Measurements from ENCODE around the gene KRTAP5-10.
A peak's percentile ranks its signal among the peaks of the same experiment; 100 is the strongest.
"Not testable (repeated sequence)": the region's sequence is repeated elsewhere in the genome, so short reads cannot be mapped to it uniquely, and the experiment has no call there.

Gene KRTAP5-10

GRCh38 chr11:71571101-71571850, 5.9 kb downstream of the KRTAP5-10 start:
- DNase-seq (ENCODE audit: low read depth, low spot score): not testable (repeated sequence)

- DNase-seq (ENCODE audit: low read depth, low spot score): no peak
Observed at GRCh38 chr11:71572811-71573210, 7.4 kb downstream of the KRTAP5-10 start.

GRCh38 chr11:71574418-71574817, 9.1 kb downstream of the KRTAP5-10 start:
- no peak for DNase-seq (ENCODE audit: low read depth, low spot score)

GRCh38 chr11:71575723-71576424, 10.5 kb downstream of the KRTAP5-10 start:
- no peak for DNase-seq (ENCODE audit: low read depth, low spot score)

- DNase-seq (ENCODE audit: low read depth, low spot score): not testable (repeated sequence)
Observed at GRCh38 chr11:71576688-71577465, 11.5 kb downstream of the KRTAP5-10 start.

- DNase-seq (ENCODE audit: low read depth, low spot score): no peak
Observed at GRCh38 chr11:71577469-71578004, 12.2 kb downstream of the KRTAP5-10 start.

GRCh38 chr11:71579513-71579912, 14.2 kb downstream of the KRTAP5-10 start:
- DNase-seq (ENCODE audit: low read depth, low spot score): not testable (repeated sequence)

GRCh38 chr11:71580057-71581003, 15.0 kb downstream of the KRTAP5-10 start:
- DNase-seq (ENCODE audit: low read depth, low spot score): peak; percentile 82

GRCh38 chr11:71581826-71582225, 16.5 kb downstream of the KRTAP5-10 start:
- DNase-seq (ENCODE audit: low read depth, low spot score): no peak

- no peak for DNase-seq (ENCODE audit: low read depth, low spot score)
Observed at GRCh38 chr11:71582309-71582895, 17.0 kb downstream of the KRTAP5-10 start, which contains the start of gene KRTAP5-11. TSS of gene KRTAP5-11 (minus strand) at chr11:71582875. CDS start at chr11:71582837, 38 bp downstream.

- DNase-seq (ENCODE audit: low read depth, low spot score): not testable (repeated sequence)
Observed at GRCh38 chr11:71582969-71583368, 17.6 kb downstream of the KRTAP5-10 start.

GRCh38 chr11:71585673-71586072, 20.3 kb downstream of the KRTAP5-10 start:
- DNase-seq (ENCODE audit: low read depth, low spot score): not testable (repeated sequence)

- not testable (repeated sequence) for DNase-seq (ENCODE audit: low read depth, low spot score)
Observed at GRCh38 chr11:71588314-71588713, 23.0 kb downstream of the KRTAP5-10 start.

- DNase-seq (ENCODE audit: low read depth, low spot score): not testable (repeated sequence)
Observed at GRCh38 chr11:71588822-71589545, 23.6 kb downstream of the KRTAP5-10 start.

- DNase-seq (ENCODE audit: low read depth, low spot score): not testable (repeated sequence)
Observed at GRCh38 chr11:71589546-71589920, 24.2 kb downstream of the KRTAP5-10 start.

- not testable (repeated sequence) for DNase-seq (ENCODE audit: low read depth, low spot score)
Observed at GRCh38 chr11:71603221-71603620, 37.9 kb downstream of the KRTAP5-10 start.

GRCh38 chr11:71604798-71605488, 39.6 kb downstream of the KRTAP5-10 start:
- not testable (repeated sequence) for DNase-seq (ENCODE audit: low read depth, low spot score)

GRCh38 chr11:71606853-71607519, 41.6 kb downstream of the KRTAP5-10 start:
- not testable (repeated sequence) for DNase-seq (ENCODE audit: low read depth, low spot score)

All from astrocyte of the hippocampus (primary cell).